ENCODE results near the gene CUX1. TPM values are rescaled to one million over a fixed set of nuclear protein-coding genes. Genes with fewer than 3 reads are reported as not detected.

The CUX1 gene
- total and polyA plus RNA-seq, 2 of the 13 experiments (the other 11 are each of a cell fraction or from before 2014, with no cell fraction given): 13.7 to 14.9 TPM

DNA sequence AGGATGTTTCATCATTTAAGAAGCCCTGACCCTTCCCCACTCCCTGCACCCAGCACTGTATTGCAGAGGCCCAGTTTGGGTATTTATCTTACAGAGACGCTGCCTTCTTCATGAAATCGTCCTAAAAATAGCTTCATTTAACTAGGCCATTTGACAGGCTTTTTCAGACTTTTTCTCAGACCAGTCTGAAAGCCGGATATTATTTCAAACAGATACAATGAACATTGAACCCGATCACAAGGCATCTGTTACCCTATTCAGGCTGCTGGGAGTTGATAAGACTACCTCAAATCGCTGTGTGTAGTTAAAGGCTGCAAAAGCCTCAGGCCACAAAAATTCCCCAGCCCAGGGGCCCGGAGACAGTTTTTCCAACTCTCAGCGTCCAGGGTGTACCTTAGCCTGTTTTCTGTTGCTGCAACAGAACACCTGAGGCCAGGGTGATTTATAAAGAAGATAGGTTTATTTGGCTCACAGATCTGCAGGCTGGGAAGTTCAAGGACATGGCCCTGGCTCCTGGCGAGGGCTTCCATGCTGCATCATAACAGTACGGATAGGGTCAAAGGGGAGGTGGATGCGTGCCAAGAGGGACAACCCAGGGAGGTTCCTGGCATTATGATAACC lies 338.5 kb downstream of the CUX1 start (continued):
- TF ChIP-seq, protein P1, sequence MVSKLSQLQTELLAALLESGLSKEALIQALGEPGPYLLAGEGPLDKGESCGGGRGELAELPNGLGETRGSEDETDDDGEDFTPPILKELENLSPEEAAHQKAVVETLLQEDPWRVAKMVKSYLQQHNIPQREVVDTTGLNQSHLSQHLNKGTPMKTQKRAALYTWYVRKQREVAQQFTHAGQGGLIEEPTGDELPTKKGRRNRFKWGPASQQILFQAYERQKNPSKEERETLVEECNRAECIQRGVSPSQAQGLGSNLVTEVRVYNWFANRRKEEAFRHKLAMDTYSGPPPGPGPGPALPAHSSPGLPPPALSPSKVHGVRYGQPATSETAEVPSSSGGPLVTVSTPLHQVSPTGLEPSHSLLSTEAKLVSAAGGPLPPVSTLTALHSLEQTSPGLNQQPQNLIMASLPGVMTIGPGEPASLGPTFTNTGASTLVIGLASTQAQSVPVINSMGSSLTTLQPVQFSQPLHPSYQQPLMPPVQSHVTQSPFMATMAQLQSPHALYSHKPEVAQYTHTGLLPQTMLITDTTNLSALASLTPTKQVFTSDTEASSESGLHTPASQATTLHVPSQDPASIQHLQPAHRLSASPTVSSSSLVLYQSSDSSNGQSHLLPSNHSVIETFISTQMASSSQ (IDR thresholded peaks at IDR 0.05; ENCODE audit: low read depth): no peak; the same call in 1 of the 2 replicates
- TF ChIP-seq, protein P1 (CRISPR knock-in tag; IDR thresholded peaks at IDR 0.05; ENCODE audit: borderline replicate concordance): no peak
- TF ChIP-seq, protein P2, sequence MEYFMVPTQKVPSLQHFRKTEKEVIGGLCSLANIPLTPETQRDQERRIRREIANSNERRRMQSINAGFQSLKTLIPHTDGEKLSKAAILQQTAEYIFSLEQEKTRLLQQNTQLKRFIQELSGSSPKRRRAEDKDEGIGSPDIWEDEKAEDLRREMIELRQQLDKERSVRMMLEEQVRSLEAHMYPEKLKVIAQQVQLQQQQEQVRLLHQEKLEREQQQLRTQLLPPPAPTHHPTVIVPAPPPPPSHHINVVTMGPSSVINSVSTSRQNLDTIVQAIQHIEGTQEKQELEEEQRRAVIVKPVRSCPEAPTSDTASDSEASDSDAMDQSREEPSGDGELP (IDR thresholded peaks at IDR 0.05; ENCODE audit: borderline replicate concordance, low read depth): 0 out of 2 replicates have a peak, but pooled peaks have one; percentile 47
- TF ChIP-seq FOXO1 (CRISPR knock-in tag; IDR thresholded peaks at IDR 0.05) (peak; percentile 44; the same call in 1 of the 2 replicates), NR2F1 (CRISPR knock-in tag; IDR thresholded peaks at IDR 0.05) (peak; percentile 84 to 87), MED1 (CRISPR knock-in tag; IDR thresholded peaks at IDR 0.05) (peak; percentile 47; the same call in 1 of the 2 replicates), ETV5 (CRISPR knock-in tag; IDR thresholded peaks at IDR 0.05; ENCODE audit: borderline replicate concordance) (peak; percentile 22; the same call in 1 of the 2 replicates), MTA1 (CRISPR knock-in tag; IDR thresholded peaks at IDR 0.05; ENCODE audit: borderline replicate concordance) (0 out of 2 replicates have a peak, but pooled peaks have one; percentile 20), ZNF563 (CRISPR knock-in tag; IDR thresholded peaks at IDR 0.05) (no peak), ZNF564 (CRISPR knock-in tag; IDR thresholded peaks at IDR 0.05) (peak; percentile 99), ZNF331 (CRISPR knock-in tag; IDR thresholded peaks at IDR 0.05) (peak; percentile 56; the same call in 1 of the 2 replicates), ZFP62 (CRISPR knock-in tag; IDR thresholded peaks at IDR 0.05) (no peak), KDM3A (CRISPR knock-in tag; IDR thresholded peaks at IDR 0.05; ENCODE audit: low read depth) (0 out of 2 replicates have a peak, but pooled peaks have one; percentile 12), CREM (IDR thresholded peaks at IDR 0.05) (peak; percentile 43; the same call in 1 of the 2 replicates), CREM (CRISPR knock-in tag; IDR thresholded peaks at IDR 0.05) (no peak), YEATS4 (CRISPR knock-in tag; IDR thresholded peaks at IDR 0.05; ENCODE audit: borderline replicate concordance) (0 out of 2 replicates have a peak, but pooled peaks have one; percentile 19), FOSL2 (CRISPR knock-in tag; IDR thresholded peaks at IDR 0.05) (peak; percentile 55), ZNF644 (CRISPR knock-in tag; IDR thresholded peaks at IDR 0.05; ENCODE audit: low read depth) (peak; percentile 38; the same call in 1 of the 2 replicates), HIVEP1 (CRISPR knock-in tag; IDR thresholded peaks at IDR 0.05) (peak; percentile 77; the same call in 1 of the 2 replicates)
- TF ChIP-seq, protein P3, sequence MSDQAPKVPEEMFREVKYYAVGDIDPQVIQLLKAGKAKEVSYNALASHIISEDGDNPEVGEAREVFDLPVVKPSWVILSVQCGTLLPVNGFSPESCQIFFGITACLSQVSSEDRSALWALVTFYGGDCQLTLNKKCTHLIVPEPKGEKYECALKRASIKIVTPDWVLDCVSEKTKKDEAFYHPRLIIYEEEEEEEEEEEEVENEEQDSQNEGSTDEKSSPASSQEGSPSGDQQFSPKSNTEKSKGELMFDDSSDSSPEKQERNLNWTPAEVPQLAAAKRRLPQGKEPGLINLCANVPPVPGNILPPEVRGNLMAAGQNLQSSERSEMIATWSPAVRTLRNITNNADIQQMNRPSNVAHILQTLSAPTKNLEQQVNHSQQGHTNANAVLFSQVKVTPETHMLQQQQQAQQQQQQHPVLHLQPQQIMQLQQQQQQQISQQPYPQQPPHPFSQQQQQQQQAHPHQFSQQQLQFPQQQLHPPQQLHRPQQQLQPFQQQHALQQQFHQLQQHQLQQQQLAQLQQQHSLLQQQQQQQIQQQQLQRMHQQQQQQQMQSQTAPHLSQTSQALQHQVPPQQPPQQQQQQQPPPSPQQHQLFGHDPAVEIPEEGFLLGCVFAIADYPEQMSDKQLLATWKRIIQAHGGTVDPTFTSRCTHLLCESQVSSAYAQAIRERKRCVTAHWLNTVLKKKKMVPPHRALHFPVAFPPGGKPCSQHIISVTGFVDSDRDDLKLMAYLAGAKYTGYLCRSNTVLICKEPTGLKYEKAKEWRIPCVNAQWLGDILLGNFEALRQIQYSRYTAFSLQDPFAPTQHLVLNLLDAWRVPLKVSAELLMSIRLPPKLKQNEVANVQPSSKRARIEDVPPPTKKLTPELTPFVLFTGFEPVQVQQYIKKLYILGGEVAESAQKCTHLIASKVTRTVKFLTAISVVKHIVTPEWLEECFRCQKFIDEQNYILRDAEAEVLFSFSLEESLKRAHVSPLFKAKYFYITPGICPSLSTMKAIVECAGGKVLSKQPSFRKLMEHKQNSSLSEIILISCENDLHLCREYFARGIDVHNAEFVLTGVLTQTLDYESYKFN (CRISPR knock-in tag; conservative IDR thresholded peaks at IDR 0.05): peak; percentile 80
